Muscle of back (tissue), 13 donors: ENCODE data around the gene C1R. TPM values are rescaled to one million over a fixed set of nuclear protein-coding genes. Genes with fewer than 3 reads are reported as not detected.

Experiments
- DNase-seq, 3 donors: peaks; one replicate each; pipeline versions ENCODE4 v3.0.0 to v3.0.0-alpha.2; 2013
- long read RNA-seq, 9 donors: transcript quantifications; one replicate each; lab custom pipeline, GENCODE V29; 2026
- polyA plus RNA-seq, 10 donors: library from polyadenylated mRNA; unstranded; fragments of 120-200 nt; gene quantifications; one replicate each; pipeline ENCODE4 v1.2.1, GENCODE V29; 2013; ENCODE audit not compliant: insufficient read length in 10 of 10

The C1R gene
- polyA plus RNA-seq: 100 to 1,000 TPM in 2 of 10 donors, 10 to 100 TPM in 8; 80.3 to 122 (median 98.4) TPM
- long read RNA-seq, donor 1, partial matches to known transcripts: 5 of 11 reads
- long read RNA-seq, donor 1, other reads (novel, unspliced or antisense): 0 of 11 reads
- long read RNA-seq, donor 2, partial matches to known transcripts: 0 of 3 reads
- long read RNA-seq, donor 2, other reads (novel, unspliced or antisense): 0 of 3 reads
- long read RNA-seq, donor 3: 0 reads
- long read RNA-seq, donor 4, partial matches to known transcripts: 33 of 36 reads
- long read RNA-seq, donor 4, other reads (novel, unspliced or antisense): 0 of 36 reads
- long read RNA-seq, donor 5, partial matches to known transcripts: 23 of 30 reads
- long read RNA-seq, donor 5, other reads (novel, unspliced or antisense): 0 of 30 reads
- long read RNA-seq, donor 6, partial matches to known transcripts: 7 of 12 reads
- long read RNA-seq, donor 6, other reads (novel, unspliced or antisense): 0 of 12 reads
- long read RNA-seq, donor 7, transcript C1R-215 (11 exons, 2,508 nt): major isoform, 7 of 17 reads
- long read RNA-seq, donor 7, partial matches to known transcripts: 10 of 17 reads
- long read RNA-seq, donor 7, other reads (novel, unspliced or antisense): 0 of 17 reads
- long read RNA-seq, donor 8: 0 reads
- long read RNA-seq, donor 9, partial matches to known transcripts: 0 of 3 reads
- long read RNA-seq, donor 9, other reads (novel, unspliced or antisense): 0 of 3 reads

GRCh38 chr12:7092229-7092985 is at the start of gene C1R:
TSS of gene C1R (minus strand) at chr12:7092445. CDS start at chr12:7092388, 57 bp downstream.
- DNase-seq: peak; percentile 88 to 93 (median 89)

- no peak for DNase-seq
Observed at GRCh38 chr12:7141351-7142005, 49.2 kb upstream of the C1R start.

- no peak for DNase-seq
Observed at GRCh38 chr12:7139200-7139599, 47.0 kb upstream of the C1R start.

- DNase-seq: no peak
Observed at GRCh38 chr12:7137908-7138307, 45.7 kb upstream of the C1R start.

- DNase-seq: no peak
Observed at GRCh38 chr12:7136676-7137075, 44.4 kb upstream of the C1R start.

- DNase-seq: no peak
Observed at GRCh38 chr12:7136071-7136470, 43.8 kb upstream of the C1R start.

GRCh38 chr12:7134396-7135166 is 42.3 kb upstream of the C1R start:
- no peak for DNase-seq

GRCh38 chr12:7131502-7131866 is 39.2 kb upstream of the C1R start:
- DNase-seq: no peak

- DNase-seq: peak in 1 of 3 donors; percentile 73
Observed at GRCh38 chr12:7130701-7131501, 38.7 kb upstream of the C1R start.

- DNase-seq: peak; percentile 67 to 92 (median 86)
Observed at GRCh38 chr12:7129872-7130691, 37.8 kb upstream of the C1R start, which contains the start of gene CLSTN3. TSS of gene CLSTN3 (plus strand) at chr12:7130371. CDS start at chr12:7130649, 278 bp downstream.

GRCh38 chr12:7129287-7129871 is 37.1 kb upstream of the C1R start:
- no peak for DNase-seq

GRCh38 chr12:7128681-7129286 is 36.5 kb upstream of the C1R start, which contains the start of gene RBP5:
TSS of gene RBP5 (minus strand) at chr12:7128889. CDS start at chr12:7128775, 114 bp downstream.
- DNase-seq: no peak

- DNase-seq: no peak
Observed at GRCh38 chr12:7127916-7128626, 35.8 kb upstream of the C1R start.

GRCh38 chr12:7125632-7126227 is 33.5 kb upstream of the C1R start:
- no peak for DNase-seq

GRCh38 chr12:7123806-7124522 is 31.7 kb upstream of the C1R start:
- DNase-seq: no peak
